Activated T-helper 1 cell treated with anti-CD3 and anti-CD28 coated beads, Interleukin-12 subunit alpha, Interleukin-12 subunit beta, Interleukin-2, Interleukin-4 antibody, amounts not matched to agents 30 ng/mL and 10 ng/mL and 1 ng/mL, durations not matched to agents 14 hours and 24 hours and 36 hours (primary cell): Measurements from ENCODE around the gene DHRS4. TPM values are rescaled to one million over a fixed set of nuclear protein-coding genes. Genes with fewer than 3 reads are reported as not detected.

ENCODE experiments used
- DNase-seq: peaks from one replicate; pipeline ENCODE4 v3.0.0; 2021; ENCODE audit warnings: low spot score
- H3K27ac Mint-ChIP-seq: one replicate; pipeline ENCODE4 v1.8.0; 2021; ENCODE audit warnings: mild to moderate bottlenecking, mixed read lengths
- H3K27me3 Mint-ChIP-seq: one replicate; pipeline ENCODE4 v1.8.0; 2022; ENCODE audit warnings: mild to moderate bottlenecking, moderate library complexity, mixed read lengths; ENCODE audit not compliant: insufficient read depth
- H3K36me3 Mint-ChIP-seq: one replicate; pipeline ENCODE4 v1.8.0; 2021; ENCODE audit warnings: low read depth, mixed read lengths
- H3K4me1 Mint-ChIP-seq: one replicate; pipeline ENCODE4 v1.8.0; 2021; ENCODE audit warnings: low read depth, mixed read lengths
- H3K4me3 Mint-ChIP-seq: one replicate; pipeline ENCODE4 v1.8.0; 2021; ENCODE audit warnings: mild to moderate bottlenecking, moderate library complexity, mixed read lengths
- H3K9me3 Mint-ChIP-seq: one replicate; pipeline ENCODE4 v1.8.0; 2021; ENCODE audit warnings: mixed read lengths
- intact Hi-C: fragments of 100-400 bp; cut with micrococcal nuclease; formaldehyde crosslinking; loops from one replicate; pipeline ENCODE4 v1.15.1; 2024
- total RNA-seq: library from RNA; stranded (reverse); gene quantifications from 2 replicates; pipeline ENCODE4 v1.2.3, GENCODE V29; 2022

Gene DHRS4
- 13.9 and 18.4 TPM in 2 replicates for total RNA-seq

- H3K4me1 Mint-ChIP-seq = peaks cover 16% of the 10 kb centered on the region
- intact Hi-C loops = loop anchor here (1.0 to 2.0 kb wide), 6 partner anchors 23 to 364 kb away; no protein-coding TSS in a partner anchor
- no peaks in the 10 kb centered on the region for H3K27me3 Mint-ChIP-seq
- H3K36me3 Mint-ChIP-seq = peaks cover 4% of the 10 kb centered on the region
- DNase-seq = peak; percentile 71
- H3K9me3 Mint-ChIP-seq = peaks cover 7% of the 10 kb centered on the region
- peak within 1 kb of the TSS; percentile 92 for H3K4me3 Mint-ChIP-seq
- peak within 1 kb of the TSS; percentile 81 for H3K27ac Mint-ChIP-seq
These were observed at the start of gene DHRS4 for GRCh38 chr14:23953464-23954278. Gene DHRS4 (plus strand): TSS chr14:23953770. CDS start chr14:23953789, 19 bp downstream.

GRCh38 chr14:23910101-23910875 is 43.3 kb upstream of the DHRS4 start:
- Mint-ChIP-seq H3K27me3 (peaks cover 9% of the 10 kb centered on the region), H3K4me3 (no peak overlapping the region), H3K36me3 (no peaks in the 10 kb centered on the region), H3K27ac (no peak overlapping the region), H3K9me3 (no peaks in the 10 kb centered on the region), H3K4me1 (no peaks in the 10 kb centered on the region)
- no peak for DNase-seq
- intact Hi-C loops = loop anchor here (1.0 kb wide), 2 partner anchors 183 to 278 kb away; no protein-coding TSS in a partner anchor

DNA sequence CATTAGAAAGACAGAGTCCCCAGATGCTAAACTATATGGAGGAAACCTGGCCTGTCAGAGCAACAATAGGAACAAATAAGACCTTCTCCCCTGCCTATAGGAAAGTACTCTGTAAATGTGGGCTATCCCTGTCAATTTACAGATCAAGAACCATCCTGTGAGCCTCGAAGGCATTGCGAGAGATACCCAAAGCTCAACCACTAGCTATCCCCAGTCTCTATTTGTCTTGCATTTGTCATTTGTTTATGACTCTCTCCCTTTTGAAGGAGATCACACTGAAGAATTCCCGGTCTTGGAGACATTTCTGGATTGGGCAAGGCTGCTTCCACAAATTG is 42.7 kb upstream of the DHRS4 start:
- Mint-ChIP-seq H3K27ac (no peak overlapping the region), H3K4me1 (no peaks in the 10 kb centered on the region)
- intact Hi-C loops = loop anchor here (1.0 kb wide), 2 partner anchors 184 to 279 kb away; no protein-coding TSS in a partner anchor

GRCh38 chr14:23915559-23915958 is 38.0 kb upstream of the DHRS4 start:
- Mint-ChIP-seq H3K4me1 (no peaks in the 10 kb centered on the region), H3K27me3 (peaks cover 3% of the 10 kb centered on the region), H3K27ac (no peak overlapping the region), H3K9me3 (no peaks in the 10 kb centered on the region), H3K36me3 (no peaks in the 10 kb centered on the region), H3K4me3 (no peak overlapping the region)
- no peak for DNase-seq
- intact Hi-C loops = no loop called here

More for the DNA sequence above, 42.7 kb upstream of the DHRS4 start:
- Mint-ChIP-seq H3K9me3 (no peaks in the 10 kb centered on the region), H3K4me3 (no peak overlapping the region), H3K36me3 (no peaks in the 10 kb centered on the region), H3K27me3 (peaks cover 9% of the 10 kb centered on the region)
- DNase-seq = no peak

DNA sequence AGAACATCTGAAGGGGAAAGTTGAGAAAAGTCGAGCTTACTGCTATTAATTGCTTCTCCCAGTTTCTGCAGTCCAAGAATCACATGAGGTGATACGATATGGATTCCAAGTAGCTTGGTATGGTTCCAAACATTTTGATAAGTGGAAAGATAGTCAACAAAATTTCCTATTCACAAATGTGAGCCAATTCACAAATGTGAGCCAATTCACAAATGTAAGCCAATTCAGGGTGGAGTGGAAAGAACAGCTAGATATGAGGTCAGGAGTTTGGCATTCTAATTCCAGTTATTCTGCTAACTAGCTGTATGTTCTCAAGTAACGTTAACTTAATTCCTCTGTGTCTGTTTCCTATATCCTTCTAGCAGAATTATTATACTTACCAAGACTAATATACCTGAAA is 37.6 kb upstream of the DHRS4 start:
- Mint-ChIP-seq H3K36me3 (no peaks in the 10 kb centered on the region), H3K4me3 (no peak overlapping the region), H3K9me3 (no peaks in the 10 kb centered on the region), H3K27me3 (peaks cover 3% of the 10 kb centered on the region), H3K4me1 (no peaks in the 10 kb centered on the region), H3K27ac (no peak overlapping the region)
- intact Hi-C loops = no loop called here
- no peak for DNase-seq

DNA sequence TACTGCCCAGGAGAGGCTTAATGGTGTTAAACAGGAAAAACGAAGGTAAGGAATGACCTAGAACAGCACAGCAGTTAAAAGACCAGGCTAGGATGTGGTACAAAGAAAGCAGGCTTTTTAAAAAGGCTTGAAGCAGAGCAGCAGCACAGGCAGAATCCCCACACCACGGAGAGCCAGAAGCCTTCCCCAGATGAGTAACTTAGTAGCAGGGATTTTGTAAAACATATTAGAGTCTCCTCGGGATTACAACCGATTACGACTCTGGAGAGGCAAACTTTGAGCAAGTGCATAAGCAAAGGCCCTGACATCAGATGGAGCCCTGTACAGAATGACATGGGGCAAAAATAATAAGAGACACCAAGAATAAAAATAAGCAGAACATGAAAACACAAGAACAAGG is 37.1 kb upstream of the DHRS4 start:
- intact Hi-C loops = no loop called here
- no peak overlapping the region for H3K4me3 Mint-ChIP-seq
- peaks cover 3% of the 10 kb centered on the region for H3K27me3 Mint-ChIP-seq
- no peak for DNase-seq
- no peaks in the 10 kb centered on the region for H3K9me3 Mint-ChIP-seq
- no peaks in the 10 kb centered on the region for H3K4me1 Mint-ChIP-seq
- no peaks in the 10 kb centered on the region for H3K36me3 Mint-ChIP-seq
- H3K27ac Mint-ChIP-seq = no peak overlapping the region

DNA sequence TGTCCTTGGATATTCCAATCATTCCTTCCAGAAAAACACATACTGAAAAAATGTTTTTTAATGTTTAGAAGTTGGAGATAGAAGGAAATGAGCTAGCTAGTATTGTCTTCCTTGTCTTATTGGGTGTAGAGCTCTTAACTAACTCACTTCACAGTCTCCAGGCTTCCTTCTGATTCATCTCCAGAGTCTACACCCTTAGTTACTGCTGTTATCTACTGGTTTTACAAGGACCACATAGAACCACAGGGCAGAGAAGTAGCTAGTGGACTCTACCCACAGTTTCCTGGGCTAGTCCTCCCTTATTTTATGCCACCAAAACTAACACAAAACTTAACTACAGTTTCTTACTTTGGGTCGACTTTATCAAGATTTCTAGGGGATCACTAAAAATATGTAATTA is 31.0 kb upstream of the DHRS4 start:
- no peaks in the 10 kb centered on the region for H3K9me3 Mint-ChIP-seq
- no peaks in the 10 kb centered on the region for H3K36me3 Mint-ChIP-seq
- no peak for DNase-seq
- intact Hi-C loops = no loop called here
- no peak overlapping the region for H3K27ac Mint-ChIP-seq
- H3K4me1 Mint-ChIP-seq = no peaks in the 10 kb centered on the region
- peaks cover 4% of the 10 kb centered on the region for H3K27me3 Mint-ChIP-seq
- no peak overlapping the region for H3K4me3 Mint-ChIP-seq

GRCh38 chr14:23925523-23926075 is 28.0 kb upstream of the DHRS4 start:
- Mint-ChIP-seq H3K27ac (no peak overlapping the region), H3K36me3 (no peaks in the 10 kb centered on the region), H3K27me3 (peaks cover 8% of the 10 kb centered on the region), H3K4me3 (no peak overlapping the region), H3K9me3 (no peaks in the 10 kb centered on the region), H3K4me1 (no peaks in the 10 kb centered on the region)
- DNase-seq = no peak
- intact Hi-C loops = no loop called here

GRCh38 chr14:23926543-23926942 is 27.0 kb upstream of the DHRS4 start:
- Mint-ChIP-seq H3K36me3 (no peaks in the 10 kb centered on the region), H3K4me1 (no peaks in the 10 kb centered on the region), H3K9me3 (no peaks in the 10 kb centered on the region), H3K27me3 (peaks cover 8% of the 10 kb centered on the region), H3K4me3 (no peak overlapping the region), H3K27ac (no peak overlapping the region)
- DNase-seq = no peak
- intact Hi-C loops = no loop called here

- DNase-seq = no peak
- Mint-ChIP-seq H3K27me3 (peaks cover 4% of the 10 kb centered on the region), H3K27ac (no peak overlapping the region), H3K9me3 (no peaks in the 10 kb centered on the region), H3K4me1 (no peaks in the 10 kb centered on the region), H3K36me3 (no peaks in the 10 kb centered on the region), H3K4me3 (no peak overlapping the region)
- intact Hi-C loops = loop anchor here (1.0 kb wide), 2 partner anchors 297 to 340 kb away; no protein-coding TSS in a partner anchor
These were observed 24.4 kb upstream of the DHRS4 start for GRCh38 chr14:23929136-23929535.

GRCh38 chr14:23929822-23930294 is 23.7 kb upstream of the DHRS4 start:
- DNase-seq = peak; percentile 66
- H3K9me3 Mint-ChIP-seq = no peaks in the 10 kb centered on the region
- no peaks in the 10 kb centered on the region for H3K36me3 Mint-ChIP-seq
- no peaks in the 10 kb centered on the region for H3K4me1 Mint-ChIP-seq
- no peak overlapping the region for H3K4me3 Mint-ChIP-seq
- intact Hi-C loops = loop anchor here (1.0 to 2.0 kb wide), 4 partner anchors 23 to 341 kb away; partner anchors contain the start of gene DHRS4
- no peak overlapping the region for H3K27ac Mint-ChIP-seq
- peaks cover 6% of the 10 kb centered on the region for H3K27me3 Mint-ChIP-seq

- no peak for DNase-seq
- no peaks in the 10 kb centered on the region for H3K36me3 Mint-ChIP-seq
- H3K9me3 Mint-ChIP-seq = no peaks in the 10 kb centered on the region
- intact Hi-C loops = loop anchor here (1.0 to 2.0 kb wide), 2 partner anchors 22 to 203 kb away; partner anchors contain the start of gene DHRS4
- H3K4me3 Mint-ChIP-seq = no peak overlapping the region
- no peak overlapping the region for H3K27ac Mint-ChIP-seq
- H3K4me1 Mint-ChIP-seq = no peaks in the 10 kb centered on the region
- peaks cover 6% of the 10 kb centered on the region for H3K27me3 Mint-ChIP-seq
These were observed 22.8 kb upstream of the DHRS4 start for GRCh38 chr14:23930742-23931141.
